HG02870 (cell line): Measurements from ENCODE around the gene LRRC42.
"Not testable (repeated sequence)": the region's sequence is repeated elsewhere in the genome, so short reads cannot be mapped to it uniquely, and the experiment has no call there.

Source experiments
- ATAC-seq: cut with Tn5 transposase; IDR thresholded peaks from one replicate; pipeline ENCODE4 v1.9.1; 2021; ENCODE audit warnings: mild to moderate bottlenecking, moderate library complexity; ENCODE audit not compliant: unreplicated experiment

Gene LRRC42

GRCh38 chr1:54003750-54004480 lies 57.8 kb downstream of the LRRC42 start:
- ATAC-seq = not testable (repeated sequence)

GRCh38 chr1:54004481-54005049 lies 58.4 kb downstream of the LRRC42 start:
- ATAC-seq = no peak

- no peak for ATAC-seq
Observed at GRCh38 chr1:54006508-54006907, 60.4 kb downstream of the LRRC42 start.

GRCh38 chr1:54007613-54008012 lies 61.5 kb downstream of the LRRC42 start:
- ATAC-seq = no peak

- ATAC-seq = no peak
Observed at GRCh38 chr1:54008876-54009275, 62.7 kb downstream of the LRRC42 start.

GRCh38 chr1:54009406-54009805 lies 63.3 kb downstream of the LRRC42 start:
- no peak for ATAC-seq

- no peak for ATAC-seq
Observed at GRCh38 chr1:54010415-54011117, 64.4 kb downstream of the LRRC42 start.

- ATAC-seq = no peak
Observed at GRCh38 chr1:54011316-54012007, 65.3 kb downstream of the LRRC42 start.

- ATAC-seq = no peak
Observed at GRCh38 chr1:54012008-54012325, 65.8 kb downstream of the LRRC42 start.

GRCh38 chr1:54012863-54013262 lies 66.7 kb downstream of the LRRC42 start:
- no peak for ATAC-seq

- ATAC-seq = no peak
Observed at GRCh38 chr1:54013393-54014008, 67.4 kb downstream of the LRRC42 start.

- no peak for ATAC-seq
Observed at GRCh38 chr1:54014009-54014629, 68.0 kb downstream of the LRRC42 start.

- ATAC-seq = no peak
Observed at GRCh38 chr1:54016343-54017282, 70.5 kb downstream of the LRRC42 start.
